Kasumi-1 (cell line): ENCODE results near the gene ECE1.

Experiments
- DNase-seq, 2 experiments: peaks; one replicate each; lab custom pipeline; 2025; lab: John Stamatoyannopoulos, UW

Gene ECE1

GRCh38 chr1:21325731-21326387, 35.6 kb upstream of the ECE1 start:
- no peak for DNase-seq

- peak in 1 of 2 experiments; percentile 17 for DNase-seq
Measured at GRCh38 chr1:21325231-21325718, 35.0 kb upstream of the ECE1 start.

GRCh38 chr1:21324368-21325141, 34.3 kb upstream of the ECE1 start:
- peak; percentile 47 to 52 for DNase-seq

GRCh38 chr1:21323091-21323490, 32.8 kb upstream of the ECE1 start:
- DNase-seq = no peak

- DNase-seq = peak; percentile 10 to 42
Measured at GRCh38 chr1:21322681-21323016, 32.4 kb upstream of the ECE1 start.

GRCh38 chr1:21321963-21322680, 31.9 kb upstream of the ECE1 start:
- DNase-seq = no peak

GRCh38 chr1:21320410-21321108, 30.3 kb upstream of the ECE1 start:
- DNase-seq = no peak

- DNase-seq = no peak
Measured at GRCh38 chr1:21319447-21320407, 29.5 kb upstream of the ECE1 start.

- DNase-seq = no peak
Measured at GRCh38 chr1:21318714-21319159, 28.5 kb upstream of the ECE1 start.

- DNase-seq = no peak
Measured at GRCh38 chr1:21318057-21318713, 27.9 kb upstream of the ECE1 start.

GRCh38 chr1:21317690-21318043, 27.4 kb upstream of the ECE1 start:
- no peak for DNase-seq

GRCh38 chr1:21317035-21317689, 26.9 kb upstream of the ECE1 start:
- DNase-seq = no peak

GRCh38 chr1:21314743-21315396, 24.6 kb upstream of the ECE1 start:
- no peak for DNase-seq

GRCh38 chr1:21313886-21314721, 23.8 kb upstream of the ECE1 start:
- no peak for DNase-seq

- DNase-seq = no peak
Measured at GRCh38 chr1:21313203-21313885, 23.1 kb upstream of the ECE1 start.

- DNase-seq = no peak
Measured at GRCh38 chr1:21312407-21312992, 22.2 kb upstream of the ECE1 start.

- DNase-seq = no peak
Measured at GRCh38 chr1:21311016-21311415, 20.8 kb upstream of the ECE1 start.
